NOMO-1 (cell line): ENCODE results near the gene PAQR5.
"Not testable (repeated sequence)": the region's sequence is repeated elsewhere in the genome, so short reads cannot be mapped to it uniquely, and the experiment has no call there.

Experiments
- DNase-seq, 2 experiments: peaks; one replicate each; lab custom pipeline; 2025; ENCODE audit not compliant: unreplicated experiment in 2 of 2; lab: John Stamatoyannopoulos, UW

The PAQR5 gene

DNA sequence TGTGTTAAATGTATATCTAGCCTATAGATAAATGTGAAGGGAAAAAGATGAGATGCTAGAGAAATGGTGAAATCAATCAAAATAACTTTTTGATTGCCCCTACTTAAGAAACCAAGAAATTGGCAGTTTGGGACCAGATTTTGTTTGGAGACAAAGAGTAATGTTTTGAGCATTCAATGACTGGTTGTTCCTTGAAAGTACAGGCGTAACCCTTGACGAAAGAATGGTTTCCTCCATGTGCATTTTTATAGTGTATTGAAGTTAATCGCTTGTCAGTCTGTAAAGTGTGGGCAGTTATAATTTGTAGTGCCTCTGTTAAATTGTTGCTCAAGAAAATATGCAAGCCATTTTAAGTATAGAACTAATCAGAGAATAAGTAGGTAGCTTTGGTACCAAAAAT is 116.7 kb downstream of the PAQR5 start:
- no peak for DNase-seq

DNA sequence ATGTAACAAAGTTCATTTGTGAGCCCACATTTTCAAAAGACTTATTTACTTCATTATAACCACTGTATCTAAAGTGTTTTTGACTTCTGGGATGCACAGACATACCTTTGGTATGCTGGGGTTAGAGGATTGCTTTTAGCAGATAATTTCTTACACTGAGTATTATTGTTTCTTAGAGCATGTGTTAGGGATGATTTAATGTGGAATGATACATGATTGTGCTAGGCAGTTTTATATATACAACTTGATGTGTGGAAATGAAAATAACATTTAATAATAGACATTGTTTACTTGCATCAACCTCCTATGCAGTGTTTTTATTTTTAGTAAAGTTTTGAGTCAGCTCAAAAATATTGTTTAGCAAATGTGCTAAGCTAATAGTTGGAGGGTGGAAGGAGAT is 118.9 kb downstream of the PAQR5 start:
- DNase-seq: no peak

DNA sequence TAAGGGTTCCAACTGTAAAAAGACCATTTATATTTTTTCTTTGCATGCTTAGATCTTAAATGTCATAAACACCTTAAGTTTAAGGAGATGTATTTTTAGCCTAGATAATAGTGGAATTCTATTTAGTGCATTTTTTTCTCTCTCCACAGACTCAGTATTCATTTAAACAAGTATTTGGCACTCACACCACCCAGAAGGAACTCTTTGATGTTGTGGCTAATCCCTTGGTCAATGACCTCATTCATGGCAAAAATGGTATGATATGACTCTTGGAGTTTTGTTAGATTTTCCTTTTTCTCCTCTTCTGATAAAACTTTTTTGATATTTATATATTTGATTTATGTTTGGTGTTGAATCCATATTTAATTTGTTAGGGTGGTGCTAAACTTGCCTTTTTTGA is 122.8 kb downstream of the PAQR5 start:
- no peak for DNase-seq

DNA sequence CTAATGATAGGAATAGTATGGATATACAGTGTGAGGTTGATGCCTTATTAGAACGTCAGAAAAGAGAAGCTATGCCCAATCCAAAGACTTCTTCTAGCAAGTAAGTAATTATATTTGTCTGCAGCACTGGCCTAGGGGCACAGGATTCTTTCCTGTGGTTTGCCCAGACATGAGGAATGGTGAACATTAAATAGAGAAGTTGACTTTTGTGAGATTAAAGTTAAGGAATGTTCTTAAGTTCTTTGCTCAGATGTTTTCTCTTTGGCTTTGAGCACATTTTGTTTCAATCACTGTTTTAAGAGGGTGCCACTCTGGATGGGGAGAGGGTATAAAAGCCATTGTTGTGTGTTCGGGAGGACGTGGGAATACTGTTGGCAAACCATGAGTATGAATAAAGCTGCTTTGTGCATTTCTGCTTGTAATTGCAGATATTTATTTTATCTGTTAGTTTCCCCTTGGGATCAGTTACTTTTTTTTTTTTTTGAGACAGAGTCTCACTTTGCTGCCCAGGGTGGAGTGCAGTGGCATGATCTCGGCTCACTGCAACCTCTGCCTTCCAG is 123.7 kb downstream of the PAQR5 start:
- no peak for DNase-seq

DNA sequence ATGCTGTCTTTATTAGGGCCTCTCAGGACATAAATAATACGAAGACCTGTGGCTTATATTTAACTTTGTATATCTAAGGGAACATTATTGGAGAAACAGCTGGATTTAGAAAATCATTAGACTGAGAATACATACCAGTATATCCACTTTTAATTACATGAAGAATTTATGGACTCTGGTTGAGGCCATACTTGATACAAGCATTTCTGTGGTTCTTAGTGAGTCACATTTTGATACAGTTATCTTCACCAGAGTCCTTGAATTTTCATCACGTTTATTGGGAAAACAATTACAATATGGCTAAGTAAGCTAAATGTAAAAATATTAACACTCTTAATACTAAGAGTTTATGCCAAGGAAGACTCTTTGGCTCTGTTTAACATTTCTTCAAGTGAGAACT is 125.3 kb downstream of the PAQR5 start:
- no peak for DNase-seq

DNA sequence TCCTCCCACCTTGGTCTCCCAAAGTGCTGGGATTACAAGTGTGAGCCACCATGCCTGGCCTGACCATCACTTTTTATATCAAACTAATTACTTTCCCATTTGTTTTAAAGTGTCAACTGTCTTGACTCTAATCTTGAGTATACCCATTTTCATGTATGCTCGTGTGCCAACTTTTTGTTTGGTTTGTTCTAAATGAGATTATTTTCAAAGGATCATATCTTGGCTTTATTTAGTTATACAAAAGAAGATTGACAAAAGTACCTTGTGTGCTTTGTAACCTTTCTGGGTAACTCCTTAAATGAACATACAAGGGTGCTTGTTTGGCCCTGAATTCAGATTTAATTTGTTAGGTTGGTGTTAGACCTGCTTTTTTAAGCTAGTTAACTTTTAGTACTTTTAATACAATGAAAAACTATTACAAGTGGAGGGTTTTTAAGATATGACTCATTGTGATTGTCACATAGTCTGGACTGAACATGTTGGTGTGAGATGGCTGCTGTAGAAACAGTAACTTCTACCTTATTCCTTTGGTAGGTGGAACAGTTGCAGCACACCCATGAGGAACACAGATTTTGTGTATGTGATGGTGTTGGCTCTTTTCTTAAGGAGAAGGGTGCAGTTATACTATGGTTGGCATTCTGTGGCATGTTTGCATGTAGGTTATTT is 126.2 kb downstream of the PAQR5 start:
- no peak for DNase-seq

DNA sequence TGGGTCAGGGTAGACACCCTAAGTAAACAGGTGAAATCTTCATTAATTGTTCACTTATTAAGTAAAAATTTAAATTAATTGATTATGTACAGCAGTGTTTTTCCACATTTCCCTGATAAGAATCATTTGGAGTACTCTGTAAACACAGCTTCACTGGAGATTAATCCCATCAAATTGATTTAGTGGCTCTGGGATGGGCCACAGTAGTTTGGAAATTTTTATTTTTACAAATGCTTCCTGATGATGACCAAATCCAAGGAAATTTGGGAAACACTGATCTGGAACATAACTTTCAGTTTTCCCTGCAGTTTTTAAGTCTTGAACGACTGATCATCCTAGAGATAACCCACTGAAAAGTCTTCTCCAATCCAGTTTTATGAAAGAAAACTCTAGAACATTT is 135.1 kb downstream of the PAQR5 start:
- DNase-seq: no peak

DNA sequence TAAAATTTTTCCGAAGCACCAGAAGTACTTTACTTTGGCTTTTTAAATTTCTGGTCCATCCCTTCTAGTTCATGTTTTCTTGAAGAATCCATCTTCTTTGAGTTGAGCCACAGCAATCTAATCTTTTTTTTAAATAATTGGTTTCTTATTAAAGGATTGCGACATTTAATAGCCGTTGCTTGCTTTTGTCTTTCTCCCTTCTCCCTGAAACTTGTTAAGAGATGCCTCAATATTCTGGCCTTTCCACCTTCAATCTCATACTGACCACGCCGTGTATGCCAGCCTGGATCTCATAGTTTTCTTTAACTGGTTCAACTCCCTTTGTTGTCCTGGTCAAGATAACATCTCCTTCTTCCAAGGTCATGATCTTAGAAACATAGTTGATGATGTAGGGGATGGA is 135.5 kb downstream of the PAQR5 start:
- DNase-seq: no peak

DNA sequence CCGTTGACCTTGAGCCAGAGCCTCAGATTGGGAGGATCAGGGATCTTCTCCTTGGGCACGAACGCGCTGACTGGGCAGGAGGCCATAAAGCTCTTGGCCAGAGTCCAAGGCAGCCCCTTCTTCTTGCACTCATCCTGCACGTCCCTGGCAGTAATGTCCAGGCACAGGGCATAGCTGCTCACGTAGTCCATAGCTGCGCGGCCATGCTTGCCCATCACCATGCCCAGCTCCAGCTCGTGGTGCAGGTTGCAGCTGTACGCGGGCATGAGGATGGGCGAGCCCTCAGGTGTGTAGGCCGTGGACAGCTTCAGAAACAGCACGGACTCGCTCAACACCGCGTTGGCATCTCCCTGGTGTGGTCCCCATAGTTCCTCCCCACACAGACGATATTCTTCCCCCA is 136.0 kb downstream of the PAQR5 start:
- DNase-seq: no peak

DNA sequence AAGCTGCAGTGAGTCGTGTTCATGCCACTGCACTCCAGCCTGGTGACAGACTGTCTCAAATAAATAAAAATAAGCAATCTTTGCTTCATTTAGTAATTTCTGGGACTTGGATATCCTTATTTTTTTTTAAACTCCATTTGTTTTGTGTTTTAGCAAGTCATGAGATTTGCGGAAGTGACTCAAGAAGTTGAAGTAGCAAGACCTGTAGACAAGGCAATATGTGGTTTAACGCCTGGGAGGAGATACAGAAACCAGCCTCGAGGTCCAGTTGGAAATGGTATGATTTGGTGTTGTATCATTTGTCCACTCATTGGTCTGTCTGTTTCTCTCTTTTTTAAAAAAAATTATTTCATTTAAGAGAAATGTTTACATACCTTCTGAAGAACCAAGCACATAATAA is 137.3 kb downstream of the PAQR5 start:
- peak; percentile 51 to 84 for DNase-seq

DNA sequence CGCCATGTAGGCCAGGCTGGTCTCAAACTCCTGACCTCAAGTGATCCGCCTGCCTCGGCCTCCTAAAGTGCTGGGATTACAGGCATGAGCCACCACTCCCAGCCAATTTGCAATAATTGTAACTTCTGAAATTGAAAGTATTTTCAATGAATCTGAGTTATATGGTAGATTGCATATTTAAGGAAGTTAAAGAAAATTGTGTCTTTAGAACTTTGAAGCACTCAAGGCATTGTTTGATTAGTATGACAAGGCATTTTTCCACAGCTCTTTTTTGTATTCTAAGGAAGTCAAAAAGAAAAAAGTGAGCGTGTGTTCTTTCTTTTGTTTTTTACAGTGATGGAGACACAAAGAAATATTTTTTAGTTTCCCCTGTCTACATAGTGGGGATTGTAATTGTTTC is 138.2 kb downstream of the PAQR5 start:
- DNase-seq: peak in 1 of 2 experiments; percentile 70

DNA sequence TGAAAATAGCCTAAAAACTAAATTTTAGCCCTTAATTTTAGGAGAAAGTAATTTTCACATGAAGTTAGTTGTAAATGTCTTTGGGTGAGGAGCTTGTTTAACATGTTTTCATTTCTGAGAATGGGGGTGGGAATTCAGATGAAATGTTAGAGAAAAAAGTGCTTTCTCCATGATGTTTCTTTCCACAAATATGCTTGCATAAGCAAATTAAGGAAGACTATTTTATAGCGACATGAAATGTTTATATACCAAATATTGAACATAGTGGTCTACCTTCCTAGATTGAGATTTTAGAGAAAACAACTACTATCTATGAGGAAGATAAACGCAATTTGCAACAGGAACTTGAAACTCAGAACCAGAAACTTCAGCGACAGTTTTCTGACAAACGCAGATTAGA is 140.9 kb downstream of the PAQR5 start:
- DNase-seq: no peak

DNA sequence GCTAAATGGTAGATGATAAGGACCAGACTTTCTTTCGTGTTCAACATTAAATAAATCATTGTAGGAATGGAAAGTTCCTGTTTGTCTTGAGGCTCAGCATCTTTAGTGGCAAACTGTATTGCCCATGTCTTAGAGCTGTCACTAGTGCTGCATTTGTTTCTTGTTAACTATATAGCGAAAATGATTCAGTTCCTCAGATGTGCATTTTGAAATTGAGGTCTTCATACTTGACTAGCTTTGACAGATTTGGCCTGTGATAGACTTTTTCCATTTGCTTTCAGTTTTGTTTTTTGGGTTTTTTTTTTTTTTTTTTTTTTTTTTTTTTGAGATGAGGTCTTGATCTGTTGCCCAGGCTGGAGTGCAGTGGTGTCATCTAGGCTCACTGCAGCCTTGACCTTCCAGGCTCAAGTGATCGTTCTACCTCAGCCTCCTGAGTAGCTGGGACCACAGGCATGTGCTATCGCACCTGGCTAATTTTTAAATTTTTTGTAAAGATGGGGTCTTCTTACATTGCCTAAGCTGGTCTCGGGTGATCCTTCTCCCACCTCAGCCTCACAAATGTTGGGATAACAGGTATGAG is 144.4 kb downstream of the PAQR5 start:
- DNase-seq: no peak

DNA sequence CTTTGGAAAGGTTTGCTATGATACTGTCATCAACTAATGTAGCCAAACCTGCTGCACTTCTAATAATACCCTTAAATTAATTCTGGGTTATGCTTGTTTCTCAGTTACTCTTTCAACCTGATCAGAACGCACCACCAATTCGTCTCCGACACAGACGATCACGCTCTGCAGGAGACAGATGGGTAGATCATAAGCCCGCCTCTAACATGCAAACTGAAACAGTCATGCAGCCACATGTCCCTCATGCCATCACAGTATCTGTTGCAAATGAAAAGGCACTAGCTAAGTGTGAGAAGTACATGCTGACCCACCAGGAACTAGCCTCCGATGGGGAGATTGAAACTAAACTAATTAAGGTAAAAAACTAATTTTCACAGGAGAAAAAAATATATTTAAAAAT is 146.0 kb downstream of the PAQR5 start:
- DNase-seq: no peak

DNA sequence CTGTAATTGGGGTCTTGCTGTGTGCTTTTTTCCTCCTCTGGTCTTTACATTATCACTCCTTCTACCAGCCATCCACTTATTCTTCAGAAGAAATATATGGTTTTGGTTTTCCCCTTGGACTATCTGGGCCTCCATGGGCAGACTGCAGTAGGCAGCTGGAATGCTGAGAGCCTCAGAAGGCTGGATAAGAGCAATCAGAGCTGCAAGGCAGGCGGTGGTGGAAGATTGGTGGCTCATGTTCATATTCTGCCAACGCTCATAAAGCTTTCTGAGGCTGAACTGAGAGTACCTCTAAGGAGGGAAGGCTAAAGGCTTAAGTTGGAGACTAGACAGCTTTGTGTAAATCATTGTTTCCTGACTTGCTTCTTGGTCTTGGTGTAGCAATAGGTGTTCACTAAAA is 148.2 kb downstream of the PAQR5 start:
- DNase-seq: no peak

DNA sequence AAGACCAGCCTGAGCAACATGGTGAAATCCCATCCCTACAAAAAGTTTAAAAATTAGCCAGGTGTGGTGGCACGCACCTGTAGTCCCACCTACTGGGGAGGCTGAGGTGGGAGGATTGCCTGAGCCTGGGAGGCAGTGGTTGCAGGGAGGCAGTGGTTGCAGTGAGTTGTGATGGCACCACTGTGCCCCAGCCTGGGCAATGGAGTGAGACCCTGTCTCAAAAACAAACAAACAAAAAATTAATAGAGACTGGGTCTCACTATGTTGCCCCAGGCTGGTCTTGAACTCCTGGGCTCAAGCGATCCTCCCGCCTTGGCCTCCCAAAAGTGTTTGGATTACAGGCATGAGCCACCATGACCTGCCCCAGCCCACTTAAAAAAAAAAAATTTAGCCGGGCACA is 151.5 kb downstream of the PAQR5 start:
- not testable (repeated sequence) for DNase-seq

DNA sequence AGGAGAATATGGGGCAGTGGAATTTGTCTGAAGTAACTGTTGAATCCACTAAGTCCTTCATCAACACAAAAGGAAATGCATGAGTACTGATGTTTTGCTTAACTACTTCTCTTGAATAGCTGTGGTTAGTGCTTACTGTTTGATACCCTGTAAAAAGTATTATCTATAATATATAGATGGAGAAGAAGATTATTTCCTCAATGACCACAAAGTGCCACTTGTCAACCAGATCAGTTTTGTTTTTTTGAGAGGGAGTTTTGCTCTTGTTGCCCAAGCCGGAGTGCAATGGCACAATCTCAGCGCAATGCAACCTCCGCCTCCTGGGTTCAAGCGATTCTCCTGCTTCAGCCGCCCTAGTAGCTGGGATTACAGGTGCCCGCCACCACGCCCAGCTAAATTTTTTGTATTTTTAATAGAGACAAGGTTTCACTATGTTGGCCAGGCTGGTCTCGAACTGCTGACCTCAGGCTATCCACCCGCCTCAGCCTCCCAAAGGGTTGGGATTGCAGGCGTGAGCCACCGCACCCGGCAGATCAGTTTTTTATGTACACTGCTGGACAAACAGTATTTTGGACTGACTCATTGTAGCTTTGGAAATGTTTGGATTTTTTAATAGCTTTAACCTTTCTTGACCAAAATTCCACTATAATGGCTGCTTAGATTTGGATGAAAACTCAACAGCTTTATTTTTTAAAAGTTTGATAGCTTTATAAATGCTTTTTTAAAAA is 152.4 kb downstream of the PAQR5 start:
- DNase-seq: no peak

DNA sequence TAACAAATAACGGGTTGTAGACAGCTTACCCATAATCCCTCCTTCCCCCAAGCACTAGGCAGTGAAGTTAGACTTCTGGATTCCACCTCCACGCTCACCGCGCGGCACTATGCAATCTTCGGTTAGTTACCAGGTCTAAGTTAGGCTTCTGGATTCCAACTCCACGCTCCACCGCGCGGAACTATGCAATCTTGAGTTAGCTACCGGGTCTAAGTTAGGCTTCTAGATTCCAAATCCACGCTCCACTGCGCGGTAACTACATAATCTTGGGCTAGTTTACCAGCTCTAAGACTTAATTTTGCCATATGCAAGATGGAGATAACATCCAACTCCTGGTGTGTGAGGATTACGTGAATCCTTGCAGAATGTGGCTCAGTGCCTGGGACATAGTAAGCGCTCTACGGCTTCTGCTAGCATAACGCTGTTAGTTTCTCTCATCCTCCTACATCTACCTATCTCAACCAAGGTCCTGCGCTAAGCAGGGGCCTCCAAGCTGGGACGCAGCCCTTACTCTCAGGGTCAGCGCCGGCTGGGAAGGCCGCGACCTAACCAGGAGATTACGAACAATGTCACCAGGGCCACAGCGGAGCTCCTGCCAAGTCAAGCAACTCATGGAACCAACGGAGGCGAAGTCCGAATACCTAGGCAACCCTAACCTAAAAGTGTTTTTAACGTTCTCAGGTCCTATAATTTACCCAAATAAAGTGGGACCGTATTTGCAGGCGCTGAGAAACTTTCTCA is 153.4 kb downstream of the PAQR5 start:
- peak in 1 of 2 experiments; percentile 40 for DNase-seq

DNA sequence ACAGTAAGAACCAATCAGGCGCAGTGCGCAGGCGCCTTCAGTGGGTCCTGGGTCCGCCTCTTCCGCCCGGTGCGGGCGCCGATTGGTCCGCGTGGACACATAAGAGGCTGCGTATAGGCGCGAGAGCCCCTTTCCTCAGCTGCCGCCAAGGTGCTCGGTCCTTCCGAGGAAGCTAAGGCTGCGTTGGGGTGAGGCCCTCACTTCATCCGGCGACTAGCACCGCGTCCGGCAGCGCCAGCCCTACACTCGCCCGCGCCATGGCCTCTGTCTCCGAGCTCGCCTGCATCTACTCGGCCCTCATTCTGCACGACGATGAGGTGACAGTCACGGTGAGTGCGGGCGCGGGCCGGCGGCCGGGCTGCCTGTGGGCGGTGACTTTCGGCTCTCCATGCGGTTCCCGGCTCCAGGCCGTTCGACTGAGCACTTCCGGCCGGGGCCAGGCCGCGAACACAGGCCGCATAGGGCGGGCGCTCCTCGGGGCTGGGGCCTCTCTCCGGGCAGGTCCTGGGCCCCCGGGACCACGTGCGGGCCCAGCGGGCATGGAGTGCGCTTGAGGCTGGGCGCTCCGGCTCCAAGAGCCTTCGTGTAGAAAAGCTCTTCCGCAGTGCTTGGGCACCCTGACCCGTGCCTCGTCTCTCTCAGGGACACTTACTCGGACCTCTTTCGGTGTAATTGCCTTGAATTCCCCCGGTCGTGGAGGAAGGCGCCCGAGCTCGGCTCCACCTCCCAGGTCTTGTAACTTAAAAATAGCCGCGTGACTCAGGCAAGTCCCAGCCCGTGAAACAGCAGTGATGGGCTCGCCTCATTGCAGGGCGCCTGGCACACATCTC is 154.2 kb downstream of the PAQR5 start, which contains the start of gene RPLP1:
RPLP1 (plus strand) TSS at position 127 of the 830 bp plus-strand sequence; CDS start at position 258, 131 bp downstream.
- DNase-seq: peak; percentile 91 to 93

DNA sequence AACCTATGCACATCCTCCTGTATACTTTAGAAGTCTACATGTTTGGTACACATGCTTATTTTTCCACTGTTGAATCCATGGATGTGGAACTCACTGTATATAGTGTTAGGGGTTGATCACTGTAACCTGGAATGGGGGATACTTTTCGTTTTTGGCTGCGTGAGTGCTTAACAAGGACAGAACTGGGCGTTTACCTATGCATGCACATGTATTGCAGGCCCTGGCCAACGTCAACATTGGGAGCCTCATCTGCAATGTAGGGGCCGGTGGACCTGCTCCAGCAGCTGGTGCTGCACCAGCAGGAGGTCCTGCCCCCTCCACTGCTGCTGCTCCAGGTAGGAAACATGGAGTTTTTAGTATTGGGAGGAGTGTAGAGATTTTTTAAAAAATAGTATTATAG is 156.2 kb downstream of the PAQR5 start:
- DNase-seq: no peak
